ENCODE results near the gene EIF4E2.
A peak's percentile ranks its signal among the peaks of the same experiment; 100 is the strongest.

The EIF4E2 gene

GRCh38 chr2:232551776-232552175, 1.3 kb downstream of the EIF4E2 start:
- Histone ChIP-seq H2AFZ (ENCODE audit: low read length) (no peak overlapping the region), H3K4me1 (ENCODE audit: insufficient read depth, low read length, severe bottlenecking) (peaks cover 19% of the 10 kb centered on the region), H4K20me1 (ENCODE audit: insufficient read depth, low read length) (no peaks in the 10 kb centered on the region), H3K79me2 (ENCODE audit: insufficient read depth, low read length) (peaks cover 20% of the 10 kb centered on the region; the same call in 1 of the 2 replicates), H3F3A (ENCODE audit: insufficient read depth, low read length) (no peaks in the 10 kb centered on the region), H3K9ac (ENCODE audit: low read length) (peak overlapping the region; percentile 98), H3K9me3 (ENCODE audit: low read length) (no peaks in the 10 kb centered on the region), H3K27ac (ENCODE audit: low read depth, low read length, poor library complexity, severe bottlenecking) (no peak overlapping the region), H3K27me3 (ENCODE audit: insufficient read depth, low read length) (no peaks in the 10 kb centered on the region), H3K9me2 (ENCODE audit: low read depth, low read length) (no peaks in the 10 kb centered on the region), H3K4me2 (ENCODE audit: low read length) (peak overlapping the region; percentile 91), H3K4me3 (ENCODE audit: low read depth, low read length, poor library complexity, severe bottlenecking) (peak overlapping the region; percentile 100), H3K36me3 (ENCODE audit: insufficient read depth, low read length) (peaks cover 39% of the 10 kb centered on the region)
- TF ChIP-seq EZH2 (IDR thresholded peaks at IDR 0.05; ENCODE audit: borderline replicate concordance, low read length) (no peak), CTCF (IDR thresholded peaks at IDR 0.05; ENCODE audit: low read length) (no peak)

- H3K4me2 ChIP-seq (ENCODE audit: low read length) = no peak overlapping the region
- H3K9me3 ChIP-seq (ENCODE audit: low read length) = no peaks in the 10 kb centered on the region
- no peaks in the 10 kb centered on the region for H4K20me1 ChIP-seq (ENCODE audit: insufficient read depth, low read length)
- peaks cover 8% of the 10 kb centered on the region; the same call in 1 of the 2 replicates for H3K79me2 ChIP-seq (ENCODE audit: insufficient read depth, low read length)
- H3K9me2 ChIP-seq (ENCODE audit: low read depth, low read length) = no peaks in the 10 kb centered on the region
- H3K4me1 ChIP-seq (ENCODE audit: insufficient read depth, low read length, severe bottlenecking) = peaks cover 6% of the 10 kb centered on the region
- no peak overlapping the region for H3K27ac ChIP-seq (ENCODE audit: low read depth, low read length, poor library complexity, severe bottlenecking)
- H3F3A ChIP-seq (ENCODE audit: insufficient read depth, low read length) = no peaks in the 10 kb centered on the region
- TF ChIP-seq CTCF (IDR thresholded peaks at IDR 0.05; ENCODE audit: low read length) (no peak), EZH2 (IDR thresholded peaks at IDR 0.05; ENCODE audit: borderline replicate concordance, low read length) (no peak)
- H3K9ac ChIP-seq (ENCODE audit: low read length) = no peak overlapping the region
- peaks cover 62% of the 10 kb centered on the region for H3K36me3 ChIP-seq (ENCODE audit: insufficient read depth, low read length)
- H3K27me3 ChIP-seq (ENCODE audit: insufficient read depth, low read length) = no peaks in the 10 kb centered on the region
- no peak overlapping the region for H2AFZ ChIP-seq (ENCODE audit: low read length)
- no peak overlapping the region for H3K4me3 ChIP-seq (ENCODE audit: low read depth, low read length, poor library complexity, severe bottlenecking)
Measured at GRCh38 chr2:232556426-232556825, 5.9 kb downstream of the EIF4E2 start.

GRCh38 chr2:232562515-232563151, 12.1 kb downstream of the EIF4E2 start:
- H4K20me1 ChIP-seq (ENCODE audit: insufficient read depth, low read length) = no peaks in the 10 kb centered on the region
- no peaks in the 10 kb centered on the region for H3K9me2 ChIP-seq (ENCODE audit: low read depth, low read length)
- no peaks in the 10 kb centered on the region for H3K27me3 ChIP-seq (ENCODE audit: insufficient read depth, low read length)
- H3K9ac ChIP-seq (ENCODE audit: low read length) = no peak overlapping the region
- H3K4me1 ChIP-seq (ENCODE audit: insufficient read depth, low read length, severe bottlenecking) = no peaks in the 10 kb centered on the region
- peak; percentile 26; the same call in 1 of the 2 replicates for TF ChIP-seq CTCF (IDR thresholded peaks at IDR 0.05; ENCODE audit: low read length)
- TF ChIP-seq EZH2 (IDR thresholded peaks at IDR 0.05; ENCODE audit: borderline replicate concordance, low read length) = no peak
- H3K79me2 ChIP-seq (ENCODE audit: insufficient read depth, low read length) = no peaks in the 10 kb centered on the region
- no peak overlapping the region for H3K4me3 ChIP-seq (ENCODE audit: low read depth, low read length, poor library complexity, severe bottlenecking)
- H3K9me3 ChIP-seq (ENCODE audit: low read length) = no peaks in the 10 kb centered on the region
- H2AFZ ChIP-seq (ENCODE audit: low read length) = no peak overlapping the region
- no peaks in the 10 kb centered on the region for H3F3A ChIP-seq (ENCODE audit: insufficient read depth, low read length)
- H3K4me2 ChIP-seq (ENCODE audit: low read length) = no peak overlapping the region
- H3K36me3 ChIP-seq (ENCODE audit: insufficient read depth, low read length) = peaks cover 86% of the 10 kb centered on the region
- H3K27ac ChIP-seq (ENCODE audit: low read depth, low read length, poor library complexity, severe bottlenecking) = no peak overlapping the region

All from OCI-LY1 (cell line).